DOHH2 (cell line): ENCODE measurements around the gene CAMK2N1.

Source experiments
- EZH2phosphoT487 ChIP-seq: fragments of 200-600 bp; sonication (generic); IDR thresholded peaks from 2 replicates; pipeline ENCODE4 v1.6.1; 2017; ENCODE audit warnings: borderline replicate concordance, mild to moderate bottlenecking, antibody characterized with exemption, low read length, moderate library complexity, mixed read lengths
- TF ChIP-seq, protein P1 (sequence below): fragments of 200-600 bp; sonication (generic); IDR thresholded peaks from one replicate; pipeline ENCODE4 v1.5.1; 2014; ENCODE audit warnings: antibody characterized with exemption, mild to moderate bottlenecking, low read depth, low read length; ENCODE audit not compliant: poor library complexity, severe bottlenecking

DNA sequence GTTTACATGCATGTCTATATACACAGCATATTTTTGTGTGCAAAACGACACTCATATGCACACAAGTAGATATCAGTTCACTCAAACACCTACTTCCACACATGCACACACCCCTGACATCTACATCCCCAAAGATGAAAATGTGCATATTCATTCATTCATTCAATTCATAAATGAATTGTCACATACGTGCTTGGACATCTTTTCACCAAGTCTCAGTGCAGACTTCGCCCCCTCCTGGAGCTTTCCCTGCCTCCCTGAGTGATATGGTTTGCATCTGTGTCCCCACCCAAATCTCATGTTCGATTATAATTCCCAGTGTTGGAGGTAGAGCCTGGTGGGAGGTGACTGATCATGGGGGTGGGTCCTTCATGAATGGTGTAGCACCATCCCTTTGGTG is 53.1 kb downstream of the CAMK2N1 start:
- TF ChIP-seq, protein P1, sequence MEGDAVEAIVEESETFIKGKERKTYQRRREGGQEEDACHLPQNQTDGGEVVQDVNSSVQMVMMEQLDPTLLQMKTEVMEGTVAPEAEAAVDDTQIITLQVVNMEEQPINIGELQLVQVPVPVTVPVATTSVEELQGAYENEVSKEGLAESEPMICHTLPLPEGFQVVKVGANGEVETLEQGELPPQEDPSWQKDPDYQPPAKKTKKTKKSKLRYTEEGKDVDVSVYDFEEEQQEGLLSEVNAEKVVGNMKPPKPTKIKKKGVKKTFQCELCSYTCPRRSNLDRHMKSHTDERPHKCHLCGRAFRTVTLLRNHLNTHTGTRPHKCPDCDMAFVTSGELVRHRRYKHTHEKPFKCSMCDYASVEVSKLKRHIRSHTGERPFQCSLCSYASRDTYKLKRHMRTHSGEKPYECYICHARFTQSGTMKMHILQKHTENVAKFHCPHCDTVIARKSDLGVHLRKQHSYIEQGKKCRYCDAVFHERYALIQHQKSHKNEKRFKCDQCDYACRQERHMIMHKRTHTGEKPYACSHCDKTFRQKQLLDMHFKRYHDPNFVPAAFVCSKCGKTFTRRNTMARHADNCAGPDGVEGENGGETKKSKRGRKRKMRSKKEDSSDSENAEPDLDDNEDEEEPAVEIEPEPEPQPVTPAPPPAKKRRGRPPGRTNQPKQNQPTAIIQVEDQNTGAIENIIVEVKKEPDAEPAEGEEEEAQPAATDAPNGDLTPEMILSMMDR, result no peak
- TF ChIP-seq EZH2phosphoT487, result no peak
